H1 (cell line): ENCODE data around the gene UBE2B.

ENCODE experiments used
- EP300 ChIP-seq, 2 experiments: IDR thresholded peaks; 1 replicate in 1 of 2; 2 replicates in 1 of 2; pipeline ENCODE4 v1.6.1; 2011 to 2012; ENCODE audit warnings: low read depth in 2 of 2, low read length in 2 of 2, mild to moderate bottlenecking in 2 of 2, borderline replicate concordance in 1 of 2, inconsistent platforms in 1 of 2, moderate library complexity in 1 of 2
- POLR2A ChIP-seq, 2 experiments: IDR thresholded peaks; 1 replicate in 1 of 2; 2 replicates in 1 of 2; pipeline ENCODE4 v1.6.1; 2011; ENCODE audit warnings: low read depth in 2 of 2, low read length in 2 of 2, mild to moderate bottlenecking in 2 of 2; ENCODE audit errors: control extremely low read depth in 1 of 2
- RAD21 ChIP-seq, 2 experiments: IDR thresholded peaks in 1 of 2; conservative IDR thresholded peaks in 1 of 2; 2 replicates each; pipeline ENCODE4 v1.6.1; 2011; ENCODE audit warnings: low read depth in 2 of 2, low read length in 2 of 2, improper control_type of control experiment in 1 of 2, inconsistent platforms in 1 of 2, mild to moderate bottlenecking in 1 of 2, moderate library complexity in 1 of 2
- SP1 ChIP-seq: IDR thresholded peaks from 2 replicates; pipeline ENCODE4 v1.6.1; 2011; ENCODE audit warnings: low read depth, low read length
- SRF ChIP-seq: IDR thresholded peaks from 2 replicates; pipeline ENCODE4 v1.6.1; 2011; ENCODE audit warnings: mild to moderate bottlenecking, low read depth, low read length, moderate library complexity
- TAF1 ChIP-seq: IDR thresholded peaks from 2 replicates; pipeline ENCODE4 v1.6.1; 2011; ENCODE audit warnings: mild to moderate bottlenecking, low read depth, low read length
- TF ChIP-seq, protein P1 (sequence below), 3 experiments: IDR thresholded peaks; 1 replicate in 2 of 3; 2 replicates in 1 of 3; pipeline versions ENCODE4 v1.5.1 to v1.6.1; 2011; ENCODE audit warnings: low read length in 3 of 3, mild to moderate bottlenecking in 3 of 3, inconsistent platforms in 2 of 3, low read depth in 1 of 3, moderate library complexity in 1 of 3; ENCODE audit not compliant: insufficient read depth in 1 of 3; ENCODE audit errors: control extremely low read depth in 1 of 3
- TF ChIP-seq, protein P2 (sequence below): IDR thresholded peaks from 2 replicates; pipeline ENCODE4 v1.6.1; 2012; ENCODE audit warnings: low read length, inconsistent platforms

DNA sequence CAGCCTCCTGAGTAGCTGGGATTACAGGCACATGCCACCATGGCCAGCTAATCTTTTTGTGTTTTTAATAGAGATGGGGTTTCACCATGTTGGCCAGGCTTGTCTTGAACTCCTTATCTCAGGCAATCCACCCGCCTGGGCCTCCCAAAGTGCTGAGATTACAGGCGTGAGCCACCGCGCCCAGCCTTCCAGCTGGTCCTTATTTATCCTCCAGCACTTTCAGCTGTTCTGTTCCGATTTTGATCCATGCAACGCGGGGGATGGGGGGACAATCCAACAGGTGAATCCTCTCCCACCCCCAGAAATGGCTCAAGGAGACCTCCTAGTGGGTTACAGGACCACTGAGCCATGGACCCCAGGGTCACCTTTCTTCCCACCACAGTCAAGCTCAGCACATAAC lies 55.0 kb downstream of the UBE2B start:
- TF ChIP-seq, protein P1, sequence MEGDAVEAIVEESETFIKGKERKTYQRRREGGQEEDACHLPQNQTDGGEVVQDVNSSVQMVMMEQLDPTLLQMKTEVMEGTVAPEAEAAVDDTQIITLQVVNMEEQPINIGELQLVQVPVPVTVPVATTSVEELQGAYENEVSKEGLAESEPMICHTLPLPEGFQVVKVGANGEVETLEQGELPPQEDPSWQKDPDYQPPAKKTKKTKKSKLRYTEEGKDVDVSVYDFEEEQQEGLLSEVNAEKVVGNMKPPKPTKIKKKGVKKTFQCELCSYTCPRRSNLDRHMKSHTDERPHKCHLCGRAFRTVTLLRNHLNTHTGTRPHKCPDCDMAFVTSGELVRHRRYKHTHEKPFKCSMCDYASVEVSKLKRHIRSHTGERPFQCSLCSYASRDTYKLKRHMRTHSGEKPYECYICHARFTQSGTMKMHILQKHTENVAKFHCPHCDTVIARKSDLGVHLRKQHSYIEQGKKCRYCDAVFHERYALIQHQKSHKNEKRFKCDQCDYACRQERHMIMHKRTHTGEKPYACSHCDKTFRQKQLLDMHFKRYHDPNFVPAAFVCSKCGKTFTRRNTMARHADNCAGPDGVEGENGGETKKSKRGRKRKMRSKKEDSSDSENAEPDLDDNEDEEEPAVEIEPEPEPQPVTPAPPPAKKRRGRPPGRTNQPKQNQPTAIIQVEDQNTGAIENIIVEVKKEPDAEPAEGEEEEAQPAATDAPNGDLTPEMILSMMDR (IDR thresholded peaks at IDR 0.05; ENCODE audit: control extremely low read depth in 1 of 3, insufficient read depth in 1 of 3, low read depth in 1 of 3, low read length in 3 of 3) = no peak
- no peak for TF ChIP-seq SRF
- TF ChIP-seq SP1 = no peak
- TF ChIP-seq RAD21 (IDR thresholded peaks at IDR 0.05 in 1 of 2, conservative IDR thresholded peaks at IDR 0.05 in 1 of 2; ENCODE audit: low read depth in 2 of 2, low read length in 2 of 2) = no peak
- TF ChIP-seq, protein P2, sequence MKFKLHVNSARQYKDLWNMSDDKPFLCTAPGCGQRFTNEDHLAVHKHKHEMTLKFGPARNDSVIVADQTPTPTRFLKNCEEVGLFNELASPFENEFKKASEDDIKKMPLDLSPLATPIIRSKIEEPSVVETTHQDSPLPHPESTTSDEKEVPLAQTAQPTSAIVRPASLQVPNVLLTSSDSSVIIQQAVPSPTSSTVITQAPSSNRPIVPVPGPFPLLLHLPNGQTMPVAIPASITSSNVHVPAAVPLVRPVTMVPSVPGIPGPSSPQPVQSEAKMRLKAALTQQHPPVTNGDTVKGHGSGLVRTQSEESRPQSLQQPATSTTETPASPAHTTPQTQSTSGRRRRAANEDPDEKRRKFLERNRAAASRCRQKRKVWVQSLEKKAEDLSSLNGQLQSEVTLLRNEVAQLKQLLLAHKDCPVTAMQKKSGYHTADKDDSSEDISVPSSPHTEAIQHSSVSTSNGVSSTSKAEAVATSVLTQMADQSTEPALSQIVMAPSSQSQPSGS = no peak
- TF ChIP-seq TAF1 = no peak
- no peak for TF ChIP-seq POLR2A (IDR thresholded peaks at IDR 0.05; ENCODE audit: control extremely low read depth in 1 of 2, low read depth in 2 of 2, low read length in 2 of 2)
- TF ChIP-seq EP300 (IDR thresholded peaks at IDR 0.05; ENCODE audit: borderline replicate concordance in 1 of 2, low read depth in 2 of 2, low read length in 2 of 2) = no peak
